WTC11 (cell line): Measurements from ENCODE around the gene DNAJC5G. TPM values are rescaled to one million over a fixed set of nuclear protein-coding genes. Genes with fewer than 3 reads are reported as not detected.

Experiments used
- ATAC-seq: fragments of 200-7000 bp; cut with Tn5 transposase; 2 replicates; pipeline ENCODE4 v1.10.0; 2021; ENCODE audit warnings: mild to moderate bottlenecking, moderate library complexity
- CTCF ChIA-PET: fragments of 300-600 bp; sonication (Branson Sonifier 250); formaldehyde crosslinking; loops from one replicate; lab custom pipeline; 2021; ENCODE audit warnings: antibody characterized with exemption; lab: Charles Lee
- POLR2A ChIA-PET: fragments of 350-600 bp; sonication (Branson Sonifier 250); formaldehyde crosslinking; loops from one replicate; lab custom pipeline; 2021; ENCODE audit warnings: antibody characterized with exemption; lab: Charles Lee
- DNase-seq: peaks from one replicate; pipeline ENCODE4 v3.0.0; 2021; ENCODE audit warnings: low spot score
- H3K27ac Mint-ChIP-seq: 2 replicates; pipeline ENCODE4 v1.8.0; 2021; ENCODE audit warnings: mixed read lengths
- H3K27me3 Mint-ChIP-seq: 2 replicates; pipeline ENCODE4 v1.8.0; 2021; ENCODE audit warnings: low read depth, mild to moderate bottlenecking, moderate library complexity, mixed read lengths
- H3K36me3 Mint-ChIP-seq: 2 replicates; pipeline ENCODE4 v1.8.0; 2021; ENCODE audit warnings: mixed read lengths
- H3K4me1 Mint-ChIP-seq: 2 replicates; pipeline ENCODE4 v1.8.0; 2022; ENCODE audit warnings: mixed read lengths
- H3K4me3 Mint-ChIP-seq: 2 replicates; pipeline ENCODE4 v1.8.0; 2021; ENCODE audit warnings: mild to moderate bottlenecking, moderate library complexity, mixed read lengths
- H3K9me3 Mint-ChIP-seq: 2 replicates; pipeline ENCODE4 v1.8.0; 2021; ENCODE audit warnings: mixed read lengths
- ELF4 ChIP-seq: sonication (generic); formaldehyde crosslinking; IDR thresholded peaks from 2 replicates; pipeline ENCODE4 v1.8.1; 2022; ENCODE audit warnings: low read depth, mild to moderate bottlenecking, moderate library complexity, missing genetic modification reagents
- GABPB1 ChIP-seq: sonication (generic); formaldehyde crosslinking; IDR thresholded peaks from 2 replicates; pipeline ENCODE4 v1.8.1; 2023; ENCODE audit warnings: mild to moderate bottlenecking, missing genetic modification reagents
- GTF2I ChIP-seq: fragments of 250-450 bp; sonication (Bioruptor Pico); conservative IDR thresholded peaks from 2 replicates; pipeline ENCODE4 v1.4.0; 2021; ENCODE audit warnings: mild to moderate bottlenecking
- JUN ChIP-seq: sonication (generic); formaldehyde crosslinking; IDR thresholded peaks from 2 replicates; pipeline ENCODE4 v1.8.0; 2023; ENCODE audit warnings: mild to moderate bottlenecking, missing genetic modification reagents
- MYBL2 ChIP-seq: sonication (generic); formaldehyde crosslinking; IDR thresholded peaks from 2 replicates; pipeline ENCODE4 v1.8.1; 2023; ENCODE audit warnings: mild to moderate bottlenecking, moderate library complexity, missing genetic modification reagents
- NFATC4 ChIP-seq: fragments of 250-450 bp; sonication (Bioruptor Pico); IDR thresholded peaks from 2 replicates; pipeline ENCODE4 v1.9.0; 2021; ENCODE audit warnings: mild to moderate bottlenecking
- TCF7 ChIP-seq: sonication (generic); formaldehyde crosslinking; IDR thresholded peaks from 2 replicates; pipeline ENCODE4 v1.8.0; 2022; ENCODE audit warnings: mild to moderate bottlenecking, low read depth, missing genetic modification reagents, moderate library complexity
- ZNF121 ChIP-seq: sonication (generic); formaldehyde crosslinking; IDR thresholded peaks from 2 replicates; pipeline ENCODE4 v1.8.0; 2023; ENCODE audit warnings: missing genetic modification reagents
- ZNF138 ChIP-seq: sonication (generic); formaldehyde crosslinking; conservative IDR thresholded peaks from 2 replicates; pipeline ENCODE4 v1.8.1; 2022; ENCODE audit warnings: mild to moderate bottlenecking, moderate library complexity, missing genetic modification reagents
- ZNF263 ChIP-seq: sonication (generic); formaldehyde crosslinking; IDR thresholded peaks from 2 replicates; pipeline ENCODE4 v1.8.1; 2022; ENCODE audit warnings: low read depth, mild to moderate bottlenecking, moderate library complexity, missing genetic modification reagents
- ZNF423 ChIP-seq: fragments of 250-450 bp; sonication (Bioruptor Pico); IDR thresholded peaks from 2 replicates; pipeline ENCODE4 v2.1.2; 2022; ENCODE audit warnings: mild to moderate bottlenecking, moderate library complexity
- ZNF671 ChIP-seq: fragments of 250-450 bp; sonication (Bioruptor Pico); IDR thresholded peaks from 2 replicates; pipeline ENCODE4 v1.8.0; 2021; ENCODE audit warnings: mild to moderate bottlenecking
- total RNA-seq: library from RNA; stranded (reverse); gene quantifications from 3 replicates; pipeline ENCODE4 v1.2.3, GENCODE V29; 2021
- TF ChIP-seq, protein P1 (sequence below): sonication (generic); formaldehyde crosslinking; IDR thresholded peaks from 2 replicates; pipeline ENCODE4 v1.8.0; 2022; ENCODE audit warnings: mild to moderate bottlenecking, missing genetic modification reagents
- TF ChIP-seq, protein P2 (sequence below): fragments of 250-450 bp; sonication (Bioruptor Pico); conservative IDR thresholded peaks from 2 replicates; pipeline ENCODE4 v1.9.0; 2021; ENCODE audit warnings: mild to moderate bottlenecking
- TF ChIP-seq, protein P3 (sequence below): sonication (generic); formaldehyde crosslinking; IDR thresholded peaks from 2 replicates; pipeline ENCODE4 v1.8.1; 2023; ENCODE audit warnings: mild to moderate bottlenecking, missing genetic modification reagents
- TF ChIP-seq, protein P4 (sequence below): fragments of 250-450 bp; sonication (Bioruptor Pico); IDR thresholded peaks from 2 replicates; pipeline ENCODE4 v1.8.0; 2021; ENCODE audit warnings: mild to moderate bottlenecking
- TF ChIP-seq, protein P5 (sequence below): fragments of 200-600 bp; IDR thresholded peaks from 2 replicates; pipeline ENCODE4 v1.8.0; 2022; ENCODE audit warnings: antibody characterized with exemption
- TF ChIP-seq, protein P6 (sequence below): sonication (generic); formaldehyde crosslinking; IDR thresholded peaks from 2 replicates; pipeline ENCODE4 v1.8.1; 2023; ENCODE audit warnings: mild to moderate bottlenecking, moderate library complexity, missing genetic modification reagents

The DNAJC5G gene
- total RNA-seq, 1 experiment from 2014 or later = 0.44 TPM

DNA sequence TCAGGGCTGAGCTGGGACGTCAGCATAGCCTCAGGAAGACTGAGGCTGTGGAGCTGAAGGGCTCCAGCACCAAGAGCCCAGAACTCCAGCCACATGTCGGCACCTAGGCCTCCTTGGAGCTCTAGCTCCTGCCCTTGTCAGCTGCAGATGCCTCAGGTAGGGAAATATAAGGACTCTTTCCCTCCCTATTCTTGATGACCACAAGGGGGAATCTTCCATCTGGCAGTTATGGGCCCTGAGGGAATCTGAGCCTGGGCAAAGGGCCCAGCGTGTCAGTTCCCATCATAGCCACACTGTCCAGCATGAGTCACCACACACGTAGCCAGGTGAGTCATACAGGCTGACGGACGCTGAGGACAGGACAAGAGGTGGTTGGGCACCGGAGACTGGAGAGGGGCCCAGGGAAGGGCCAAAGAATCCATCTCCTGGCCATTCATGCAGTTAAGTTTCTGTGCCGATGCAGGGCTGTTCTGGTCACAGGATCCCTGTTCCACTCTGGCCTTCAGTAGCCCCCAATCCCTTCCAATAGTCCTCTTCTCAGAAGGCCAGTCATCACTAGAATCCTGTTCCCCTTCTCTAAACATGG, 45.8 kb downstream of the DNAJC5G start:
- POLR2A ChIA-PET = no interaction called here
- H3K27ac Mint-ChIP-seq = peak overlapping the region; percentile 90
- peaks cover 5% of the 10 kb centered on the region for H3K36me3 Mint-ChIP-seq
- TF ChIP-seq ZNF121 (CRISPR knock-in tag) = 0 out of 2 replicates have a peak, but pooled peaks have one; percentile 27
- no peak for TF ChIP-seq ZNF671 (CRISPR knock-in tag)
- no peak for TF ChIP-seq NFATC4
- TF ChIP-seq ZNF423 (CRISPR knock-in tag) = no peak
- TF ChIP-seq GTF2I (CRISPR knock-in tag) = no peak
- TF ChIP-seq, protein P1, sequence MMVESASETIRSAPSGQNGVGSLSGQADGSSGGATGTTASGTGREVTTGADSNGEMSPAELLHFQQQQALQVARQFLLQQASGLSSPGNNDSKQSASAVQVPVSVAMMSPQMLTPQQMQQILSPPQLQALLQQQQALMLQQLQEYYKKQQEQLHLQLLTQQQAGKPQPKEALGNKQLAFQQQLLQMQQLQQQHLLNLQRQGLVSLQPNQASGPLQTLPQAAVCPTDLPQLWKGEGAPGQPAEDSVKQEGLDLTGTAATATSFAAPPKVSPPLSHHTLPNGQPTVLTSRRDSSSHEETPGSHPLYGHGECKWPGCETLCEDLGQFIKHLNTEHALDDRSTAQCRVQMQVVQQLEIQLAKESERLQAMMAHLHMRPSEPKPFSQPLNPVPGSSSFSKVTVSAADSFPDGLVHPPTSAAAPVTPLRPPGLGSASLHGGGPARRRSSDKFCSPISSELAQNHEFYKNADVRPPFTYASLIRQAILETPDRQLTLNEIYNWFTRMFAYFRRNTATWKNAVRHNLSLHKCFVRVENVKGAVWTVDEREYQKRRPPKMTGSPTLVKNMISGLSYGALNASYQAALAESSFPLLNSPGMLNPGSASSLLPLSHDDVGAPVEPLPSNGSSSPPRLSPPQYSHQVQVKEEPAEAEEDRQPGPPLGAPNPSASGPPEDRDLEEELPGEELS = no peak
- TF ChIP-seq GABPB1 (CRISPR knock-in tag) = peak; percentile 77
- TF ChIP-seq, protein P2, sequence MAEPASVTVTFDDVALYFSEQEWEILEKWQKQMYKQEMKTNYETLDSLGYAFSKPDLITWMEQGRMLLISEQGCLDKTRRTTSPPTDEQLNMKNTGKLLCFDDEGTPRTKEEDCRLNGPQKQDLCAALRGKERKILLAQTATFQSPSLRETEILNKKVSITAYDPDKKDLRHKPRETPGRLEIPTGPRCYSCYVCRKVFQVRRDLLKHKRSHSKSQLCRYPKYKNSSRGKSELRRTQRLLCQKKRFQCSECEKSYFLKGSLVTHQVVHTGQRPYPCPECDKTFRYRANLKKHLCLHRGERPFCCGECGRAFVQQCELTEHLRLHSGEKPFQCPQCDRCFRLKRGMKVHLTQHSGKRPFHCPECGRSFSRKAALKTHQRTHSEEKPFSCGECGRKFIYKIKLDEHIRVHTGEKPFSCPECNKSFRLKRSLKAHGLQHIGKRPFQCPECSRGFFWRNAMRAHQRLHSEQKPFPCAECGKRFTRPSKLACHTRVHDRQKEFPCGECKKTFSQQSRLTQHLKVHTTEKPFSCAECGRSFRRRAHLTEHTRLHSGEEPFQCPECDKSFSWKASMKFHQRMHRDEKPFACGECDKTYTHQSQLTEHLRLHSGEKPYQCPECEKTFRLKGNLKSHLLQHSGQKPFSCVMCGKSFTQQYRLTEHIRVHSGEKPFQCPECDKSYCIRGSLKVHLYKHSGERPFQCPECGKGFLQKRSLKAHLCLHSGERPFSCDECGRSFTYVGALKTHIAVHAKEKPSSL = no peak
- no peak for TF ChIP-seq ZNF138 (CRISPR knock-in tag)
- no peak for TF ChIP-seq ZNF263 (CRISPR knock-in tag)
- TF ChIP-seq, protein P3, sequence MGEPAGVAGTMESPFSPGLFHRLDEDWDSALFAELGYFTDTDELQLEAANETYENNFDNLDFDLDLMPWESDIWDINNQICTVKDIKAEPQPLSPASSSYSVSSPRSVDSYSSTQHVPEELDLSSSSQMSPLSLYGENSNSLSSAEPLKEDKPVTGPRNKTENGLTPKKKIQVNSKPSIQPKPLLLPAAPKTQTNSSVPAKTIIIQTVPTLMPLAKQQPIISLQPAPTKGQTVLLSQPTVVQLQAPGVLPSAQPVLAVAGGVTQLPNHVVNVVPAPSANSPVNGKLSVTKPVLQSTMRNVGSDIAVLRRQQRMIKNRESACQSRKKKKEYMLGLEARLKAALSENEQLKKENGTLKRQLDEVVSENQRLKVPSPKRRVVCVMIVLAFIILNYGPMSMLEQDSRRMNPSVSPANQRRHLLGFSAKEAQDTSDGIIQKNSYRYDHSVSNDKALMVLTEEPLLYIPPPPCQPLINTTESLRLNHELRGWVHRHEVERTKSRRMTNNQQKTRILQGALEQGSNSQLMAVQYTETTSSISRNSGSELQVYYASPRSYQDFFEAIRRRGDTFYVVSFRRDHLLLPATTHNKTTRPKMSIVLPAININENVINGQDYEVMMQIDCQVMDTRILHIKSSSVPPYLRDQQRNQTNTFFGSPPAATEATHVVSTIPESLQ (CRISPR knock-in tag) = no peak
- TF ChIP-seq, protein P4, sequence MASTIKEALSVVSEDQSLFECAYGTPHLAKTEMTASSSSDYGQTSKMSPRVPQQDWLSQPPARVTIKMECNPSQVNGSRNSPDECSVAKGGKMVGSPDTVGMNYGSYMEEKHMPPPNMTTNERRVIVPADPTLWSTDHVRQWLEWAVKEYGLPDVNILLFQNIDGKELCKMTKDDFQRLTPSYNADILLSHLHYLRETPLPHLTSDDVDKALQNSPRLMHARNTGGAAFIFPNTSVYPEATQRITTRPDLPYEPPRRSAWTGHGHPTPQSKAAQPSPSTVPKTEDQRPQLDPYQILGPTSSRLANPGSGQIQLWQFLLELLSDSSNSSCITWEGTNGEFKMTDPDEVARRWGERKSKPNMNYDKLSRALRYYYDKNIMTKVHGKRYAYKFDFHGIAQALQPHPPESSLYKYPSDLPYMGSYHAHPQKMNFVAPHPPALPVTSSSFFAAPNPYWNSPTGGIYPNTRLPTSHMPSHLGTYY = no peak
- TF ChIP-seq, protein P5, sequence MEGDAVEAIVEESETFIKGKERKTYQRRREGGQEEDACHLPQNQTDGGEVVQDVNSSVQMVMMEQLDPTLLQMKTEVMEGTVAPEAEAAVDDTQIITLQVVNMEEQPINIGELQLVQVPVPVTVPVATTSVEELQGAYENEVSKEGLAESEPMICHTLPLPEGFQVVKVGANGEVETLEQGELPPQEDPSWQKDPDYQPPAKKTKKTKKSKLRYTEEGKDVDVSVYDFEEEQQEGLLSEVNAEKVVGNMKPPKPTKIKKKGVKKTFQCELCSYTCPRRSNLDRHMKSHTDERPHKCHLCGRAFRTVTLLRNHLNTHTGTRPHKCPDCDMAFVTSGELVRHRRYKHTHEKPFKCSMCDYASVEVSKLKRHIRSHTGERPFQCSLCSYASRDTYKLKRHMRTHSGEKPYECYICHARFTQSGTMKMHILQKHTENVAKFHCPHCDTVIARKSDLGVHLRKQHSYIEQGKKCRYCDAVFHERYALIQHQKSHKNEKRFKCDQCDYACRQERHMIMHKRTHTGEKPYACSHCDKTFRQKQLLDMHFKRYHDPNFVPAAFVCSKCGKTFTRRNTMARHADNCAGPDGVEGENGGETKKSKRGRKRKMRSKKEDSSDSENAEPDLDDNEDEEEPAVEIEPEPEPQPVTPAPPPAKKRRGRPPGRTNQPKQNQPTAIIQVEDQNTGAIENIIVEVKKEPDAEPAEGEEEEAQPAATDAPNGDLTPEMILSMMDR = no peak
- no peak for TF ChIP-seq ELF4
- no peak for TF ChIP-seq JUN (CRISPR knock-in tag)
- no peak for TF ChIP-seq MYBL2 (CRISPR knock-in tag)
- no peaks in the 10 kb centered on the region for H3K9me3 Mint-ChIP-seq
- H3K4me1 Mint-ChIP-seq = peaks cover 14% of the 10 kb centered on the region
- CTCF ChIA-PET = interaction anchor here (0.7 to 2.0 kb wide), 11 partner anchors 12 to 48 kb away, joined by 3 to 9 read pairs (median 3); partner anchors contain the start of gene UCN
- H3K4me3 Mint-ChIP-seq = peak overlapping the region; percentile 99
- no peaks in the 10 kb centered on the region for H3K27me3 Mint-ChIP-seq
- DNase-seq (peak; percentile 37), ATAC-seq (peak; percentile 49)

DNA sequence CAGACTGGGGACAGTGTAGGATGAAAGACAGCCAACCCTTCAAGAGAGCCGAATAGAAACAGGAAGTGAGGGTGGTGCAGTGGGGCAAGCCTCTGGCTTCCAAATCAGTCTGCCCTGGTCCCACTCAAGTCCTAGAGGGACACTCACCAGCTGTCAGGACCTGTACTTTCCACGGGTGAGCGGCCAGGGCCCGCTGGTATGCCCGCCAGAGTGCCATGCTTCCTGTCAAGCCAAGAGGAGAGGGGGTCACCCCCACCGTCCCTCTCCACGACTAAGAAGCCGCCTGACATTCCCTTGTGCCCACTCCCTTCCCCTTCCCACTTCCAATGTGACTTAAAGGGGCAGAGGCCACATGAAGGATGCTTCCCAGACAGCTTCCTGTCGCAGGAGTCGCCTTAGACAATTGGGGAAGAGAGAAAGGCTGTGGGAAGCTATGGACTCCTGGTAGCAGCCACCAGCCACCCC, 47.1 kb downstream of the DNAJC5G start:
- Mint-ChIP-seq H3K4me3 (peak overlapping the region; percentile 99), H3K4me1 (peaks cover 11% of the 10 kb centered on the region), H3K27ac (no peak overlapping the region), H3K27me3 (no peaks in the 10 kb centered on the region), H3K9me3 (no peaks in the 10 kb centered on the region), H3K36me3 (peaks cover 17% of the 10 kb centered on the region)
- CTCF ChIA-PET = interaction anchor here (1.0 to 1.6 kb wide), 4 partner anchors 14 to 47 kb away, joined by 3 to 7 read pairs (median 4); partner anchors contain the start of gene UCN
- DNase-seq (no peak), ATAC-seq (no peak)
- no peak for TF ChIP-seq TCF7
- TF ChIP-seq, protein P6, sequence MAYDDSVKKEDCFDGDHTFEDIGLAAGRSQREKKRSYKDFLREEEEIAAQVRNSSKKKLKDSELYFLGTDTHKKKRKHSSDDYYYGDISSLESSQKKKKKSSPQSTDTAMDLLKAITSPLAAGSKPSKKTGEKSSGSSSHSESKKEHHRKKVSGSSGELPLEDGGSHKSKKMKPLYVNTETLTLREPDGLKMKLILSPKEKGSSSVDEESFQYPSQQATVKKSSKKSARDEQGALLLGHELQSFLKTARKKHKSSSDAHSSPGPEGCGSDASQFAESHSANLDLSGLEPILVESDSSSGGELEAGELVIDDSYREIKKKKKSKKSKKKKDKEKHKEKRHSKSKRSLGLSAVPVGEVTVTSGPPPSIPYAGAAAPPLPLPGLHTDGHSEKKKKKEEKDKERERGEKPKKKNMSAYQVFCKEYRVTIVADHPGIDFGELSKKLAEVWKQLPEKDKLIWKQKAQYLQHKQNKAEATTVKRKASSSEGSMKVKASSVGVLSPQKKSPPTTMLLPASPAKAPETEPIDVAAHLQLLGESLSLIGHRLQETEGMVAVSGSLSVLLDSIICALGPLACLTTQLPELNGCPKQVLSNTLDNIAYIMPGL (CRISPR knock-in tag) = 0 out of 2 replicates have a peak, but pooled peaks have one; percentile 39
- POLR2A ChIA-PET = interaction anchor here (0.5 to 1.1 kb wide), 4 partner anchors 15 to 69 kb away, joined by 3 to 4 read pairs (median 3); partner anchors contain the start of genes EIF2B4 and UCN
